Measurements from ENCODE around the gene VRTN. TPM values are rescaled to one million over a fixed set of nuclear protein-coding genes. Genes with fewer than 3 reads are reported as not detected.

The VRTN gene
- total and polyA plus RNA-seq, 9 of the 15 experiments (the other 6 are each of a cell fraction or from before 2014, with no cell fraction given): 0.05 to 0.09 (median 0.06) TPM; not detected in 6

DNA sequence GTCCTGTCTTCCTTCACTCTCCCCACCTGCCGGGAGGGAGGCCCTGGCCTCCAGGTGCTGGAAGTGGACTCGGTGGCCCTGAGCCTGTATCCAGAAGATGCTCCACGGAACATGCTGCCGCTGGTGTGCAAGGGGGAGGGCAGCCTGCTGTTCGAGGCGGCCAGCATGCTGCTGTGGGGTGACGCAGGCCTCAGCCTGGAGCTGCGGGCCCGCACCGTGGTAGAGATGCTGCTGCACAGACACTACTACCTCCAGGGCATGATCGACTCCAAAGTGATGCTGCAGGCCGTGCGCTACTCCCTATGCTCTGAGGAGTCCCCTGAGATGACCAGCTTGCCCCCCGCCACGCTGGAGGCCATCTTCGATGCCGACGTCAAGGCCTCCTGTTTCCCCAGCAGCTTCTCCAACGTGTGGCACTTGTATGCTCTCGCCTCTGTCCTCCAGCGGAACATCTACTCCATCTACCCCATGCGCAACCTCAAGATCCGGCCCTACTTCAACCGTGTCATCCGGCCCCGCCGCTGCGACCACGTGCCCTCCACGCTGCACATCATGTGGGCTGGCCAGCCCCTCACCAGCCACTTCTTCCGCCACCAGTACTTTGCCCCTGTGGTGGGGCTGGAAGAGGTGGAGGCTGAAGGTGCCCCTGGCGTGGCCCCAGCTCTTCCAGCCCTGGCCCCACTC is 8.8 kb downstream of the VRTN start:
- no TSS peak for BruUV-seq (replicated peaks)
- CTCF ChIA-PET (ENCODE audit: low intra/inter-chr PET ratio): interaction anchor here (0.6 kb wide), 1 partner anchor 376 kb away, joined by 4 read pairs; no protein-coding TSS in a partner anchor
- no peak for TF ChIP-seq ZFX (CRISPR knock-in tag; IDR thresholded peaks at IDR 0.05)
- 0 out of 2 replicates have a peak, but pooled peaks have one; percentile 33 for TF ChIP-seq L3MBTL2 (IDR thresholded peaks at IDR 0.05)
- TF ChIP-seq MEF2A (IDR thresholded peaks at IDR 0.05; ENCODE audit: control insufficient read depth, low read depth, low read length): no peak
- TF ChIP-seq, protein P1, sequence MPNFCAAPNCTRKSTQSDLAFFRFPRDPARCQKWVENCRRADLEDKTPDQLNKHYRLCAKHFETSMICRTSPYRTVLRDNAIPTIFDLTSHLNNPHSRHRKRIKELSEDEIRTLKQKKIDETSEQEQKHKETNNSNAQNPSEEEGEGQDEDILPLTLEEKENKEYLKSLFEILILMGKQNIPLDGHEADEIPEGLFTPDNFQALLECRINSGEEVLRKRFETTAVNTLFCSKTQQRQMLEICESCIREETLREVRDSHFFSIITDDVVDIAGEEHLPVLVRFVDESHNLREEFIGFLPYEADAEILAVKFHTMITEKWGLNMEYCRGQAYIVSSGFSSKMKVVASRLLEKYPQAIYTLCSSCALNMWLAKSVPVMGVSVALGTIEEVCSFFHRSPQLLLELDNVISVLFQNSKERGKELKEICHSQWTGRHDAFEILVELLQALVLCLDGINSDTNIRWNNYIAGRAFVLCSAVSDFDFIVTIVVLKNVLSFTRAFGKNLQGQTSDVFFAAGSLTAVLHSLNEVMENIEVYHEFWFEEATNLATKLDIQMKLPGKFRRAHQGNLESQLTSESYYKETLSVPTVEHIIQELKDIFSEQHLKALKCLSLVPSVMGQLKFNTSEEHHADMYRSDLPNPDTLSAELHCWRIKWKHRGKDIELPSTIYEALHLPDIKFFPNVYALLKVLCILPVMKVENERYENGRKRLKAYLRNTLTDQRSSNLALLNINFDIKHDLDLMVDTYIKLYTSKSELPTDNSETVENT (CRISPR knock-in tag; IDR thresholded peaks at IDR 0.05): no peak
- TF ChIP-seq, protein P2, sequence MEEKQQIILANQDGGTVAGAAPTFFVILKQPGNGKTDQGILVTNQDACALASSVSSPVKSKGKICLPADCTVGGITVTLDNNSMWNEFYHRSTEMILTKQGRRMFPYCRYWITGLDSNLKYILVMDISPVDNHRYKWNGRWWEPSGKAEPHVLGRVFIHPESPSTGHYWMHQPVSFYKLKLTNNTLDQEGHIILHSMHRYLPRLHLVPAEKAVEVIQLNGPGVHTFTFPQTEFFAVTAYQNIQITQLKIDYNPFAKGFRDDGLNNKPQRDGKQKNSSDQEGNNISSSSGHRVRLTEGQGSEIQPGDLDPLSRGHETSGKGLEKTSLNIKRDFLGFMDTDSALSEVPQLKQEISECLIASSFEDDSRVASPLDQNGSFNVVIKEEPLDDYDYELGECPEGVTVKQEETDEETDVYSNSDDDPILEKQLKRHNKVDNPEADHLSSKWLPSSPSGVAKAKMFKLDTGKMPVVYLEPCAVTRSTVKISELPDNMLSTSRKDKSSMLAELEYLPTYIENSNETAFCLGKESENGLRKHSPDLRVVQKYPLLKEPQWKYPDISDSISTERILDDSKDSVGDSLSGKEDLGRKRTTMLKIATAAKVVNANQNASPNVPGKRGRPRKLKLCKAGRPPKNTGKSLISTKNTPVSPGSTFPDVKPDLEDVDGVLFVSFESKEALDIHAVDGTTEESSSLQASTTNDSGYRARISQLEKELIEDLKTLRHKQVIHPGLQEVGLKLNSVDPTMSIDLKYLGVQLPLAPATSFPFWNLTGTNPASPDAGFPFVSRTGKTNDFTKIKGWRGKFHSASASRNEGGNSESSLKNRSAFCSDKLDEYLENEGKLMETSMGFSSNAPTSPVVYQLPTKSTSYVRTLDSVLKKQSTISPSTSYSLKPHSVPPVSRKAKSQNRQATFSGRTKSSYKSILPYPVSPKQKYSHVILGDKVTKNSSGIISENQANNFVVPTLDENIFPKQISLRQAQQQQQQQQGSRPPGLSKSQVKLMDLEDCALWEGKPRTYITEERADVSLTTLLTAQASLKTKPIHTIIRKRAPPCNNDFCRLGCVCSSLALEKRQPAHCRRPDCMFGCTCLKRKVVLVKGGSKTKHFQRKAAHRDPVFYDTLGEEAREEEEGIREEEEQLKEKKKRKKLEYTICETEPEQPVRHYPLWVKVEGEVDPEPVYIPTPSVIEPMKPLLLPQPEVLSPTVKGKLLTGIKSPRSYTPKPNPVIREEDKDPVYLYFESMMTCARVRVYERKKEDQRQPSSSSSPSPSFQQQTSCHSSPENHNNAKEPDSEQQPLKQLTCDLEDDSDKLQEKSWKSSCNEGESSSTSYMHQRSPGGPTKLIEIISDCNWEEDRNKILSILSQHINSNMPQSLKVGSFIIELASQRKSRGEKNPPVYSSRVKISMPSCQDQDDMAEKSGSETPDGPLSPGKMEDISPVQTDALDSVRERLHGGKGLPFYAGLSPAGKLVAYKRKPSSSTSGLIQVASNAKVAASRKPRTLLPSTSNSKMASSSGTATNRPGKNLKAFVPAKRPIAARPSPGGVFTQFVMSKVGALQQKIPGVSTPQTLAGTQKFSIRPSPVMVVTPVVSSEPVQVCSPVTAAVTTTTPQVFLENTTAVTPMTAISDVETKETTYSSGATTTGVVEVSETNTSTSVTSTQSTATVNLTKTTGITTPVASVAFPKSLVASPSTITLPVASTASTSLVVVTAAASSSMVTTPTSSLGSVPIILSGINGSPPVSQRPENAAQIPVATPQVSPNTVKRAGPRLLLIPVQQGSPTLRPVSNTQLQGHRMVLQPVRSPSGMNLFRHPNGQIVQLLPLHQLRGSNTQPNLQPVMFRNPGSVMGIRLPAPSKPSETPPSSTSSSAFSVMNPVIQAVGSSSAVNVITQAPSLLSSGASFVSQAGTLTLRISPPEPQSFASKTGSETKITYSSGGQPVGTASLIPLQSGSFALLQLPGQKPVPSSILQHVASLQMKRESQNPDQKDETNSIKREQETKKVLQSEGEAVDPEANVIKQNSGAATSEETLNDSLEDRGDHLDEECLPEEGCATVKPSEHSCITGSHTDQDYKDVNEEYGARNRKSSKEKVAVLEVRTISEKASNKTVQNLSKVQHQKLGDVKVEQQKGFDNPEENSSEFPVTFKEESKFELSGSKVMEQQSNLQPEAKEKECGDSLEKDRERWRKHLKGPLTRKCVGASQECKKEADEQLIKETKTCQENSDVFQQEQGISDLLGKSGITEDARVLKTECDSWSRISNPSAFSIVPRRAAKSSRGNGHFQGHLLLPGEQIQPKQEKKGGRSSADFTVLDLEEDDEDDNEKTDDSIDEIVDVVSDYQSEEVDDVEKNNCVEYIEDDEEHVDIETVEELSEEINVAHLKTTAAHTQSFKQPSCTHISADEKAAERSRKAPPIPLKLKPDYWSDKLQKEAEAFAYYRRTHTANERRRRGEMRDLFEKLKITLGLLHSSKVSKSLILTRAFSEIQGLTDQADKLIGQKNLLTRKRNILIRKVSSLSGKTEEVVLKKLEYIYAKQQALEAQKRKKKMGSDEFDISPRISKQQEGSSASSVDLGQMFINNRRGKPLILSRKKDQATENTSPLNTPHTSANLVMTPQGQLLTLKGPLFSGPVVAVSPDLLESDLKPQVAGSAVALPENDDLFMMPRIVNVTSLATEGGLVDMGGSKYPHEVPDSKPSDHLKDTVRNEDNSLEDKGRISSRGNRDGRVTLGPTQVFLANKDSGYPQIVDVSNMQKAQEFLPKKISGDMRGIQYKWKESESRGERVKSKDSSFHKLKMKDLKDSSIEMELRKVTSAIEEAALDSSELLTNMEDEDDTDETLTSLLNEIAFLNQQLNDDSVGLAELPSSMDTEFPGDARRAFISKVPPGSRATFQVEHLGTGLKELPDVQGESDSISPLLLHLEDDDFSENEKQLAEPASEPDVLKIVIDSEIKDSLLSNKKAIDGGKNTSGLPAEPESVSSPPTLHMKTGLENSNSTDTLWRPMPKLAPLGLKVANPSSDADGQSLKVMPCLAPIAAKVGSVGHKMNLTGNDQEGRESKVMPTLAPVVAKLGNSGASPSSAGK (IDR thresholded peaks at IDR 0.05): peak; percentile 71
- no peak for TF ChIP-seq EHMT2 (IDR thresholded peaks at IDR 0.05)
- TF ChIP-seq FOXJ2 (tag; IDR thresholded peaks at IDR 0.05): no peak
- no peak for TF ChIP-seq ARHGAP35 (IDR thresholded peaks at IDR 0.05; ENCODE audit: partially characterized antibody)

More for the DNA sequence above, 8.8 kb downstream of the VRTN start:
- FAIRE-seq: no peak
- Histone ChIP-seq H3K9me1 (ENCODE audit: control insufficient read depth, insufficient read depth, low read length) (no peaks in the 10 kb centered on the region), H3K9me3 (replicated peaks; ENCODE audit: control insufficient read depth, insufficient read depth, low read depth, low read length) (no peaks in the 10 kb centered on the region), H3K36me3 (ENCODE audit: control insufficient read depth, insufficient read depth, low read length) (no peaks in the 10 kb centered on the region), H3K4me2 (ENCODE audit: insufficient read depth, low read length) (no peak overlapping the region), H3K27me3 (ENCODE audit: control insufficient read depth in 2 of 2, insufficient read depth in 2 of 2, low read length in 2 of 2) (peaks cover 7 to 28% of the 10 kb centered on the region in 2 experiments; a peak in 3 of 5 replicates), H2AFZ (ENCODE audit: low read depth, low read length) (no peak overlapping the region), H3K4me1 (replicated peaks in 1 of 2; ENCODE audit: control insufficient read depth in 2 of 2, insufficient read depth in 2 of 2, low read length in 2 of 2) (peaks cover 0 to 9% of the 10 kb centered on the region in 2 experiments; a peak in 2 of 5 replicates), H3K9ac (ENCODE audit: insufficient read depth in 1 of 2, low read depth in 2 of 2, low read length in 2 of 2) (no peak overlapping the region), H3K79me2 (ENCODE audit: control insufficient read depth, insufficient read depth, low read length) (no peaks in the 10 kb centered on the region), H3K4me3 (no peak overlapping the region), H3K27ac (ENCODE audit: extremely low read depth, low read depth, low read length) (no peak overlapping the region), H4K20me1 (replicated peaks; ENCODE audit: control insufficient read depth, insufficient read depth, low read length) (no peaks in the 10 kb centered on the region)
- WGBS (ENCODE audit: insufficient coverage, low coverage, missing lambda C conversion rate): 18% methylated on average over 21 of the region's 32 CpGs
- intact Hi-C loops (cut with micrococcal nuclease) (no loop called here), in situ Hi-C loops (cut with MboI) (no loop called here)
- POLR2A ChIA-PET: interaction anchor here (0.8 kb wide), 1 partner anchor 10 kb away, joined by 4 read pairs; no protein-coding TSS in a partner anchor
- no peak for DNase-seq (ENCODE audit: extremely low read depth in 1 of 4, low spot score in 3 of 4)
- ATAC-seq: no peak; the same call in 2 of the 3 replicates
